Measurements from ENCODE around the gene OSBPL7. TPM values are rescaled to one million over a fixed set of nuclear protein-coding genes. Genes with fewer than 3 reads are reported as not detected.

The OSBPL7 gene
- total and polyA plus RNA-seq, 2 donors from 2014 or later, result 5.3 to 21.2 TPM

- no peak overlapping the region for H3K9ac ChIP-seq (ENCODE audit: low read length in 3 of 3)
- intact Hi-C loops (cut with DNase I), result no loop called here
- TF ChIP-seq CTCF (IDR thresholded peaks at IDR 0.05; ENCODE audit: borderline replicate concordance, extremely low read depth, insufficient read depth), result no peak
- no peak overlapping the region for H3K4me3 ChIP-seq (ENCODE audit: low read length in 3 of 3)
- no peaks in the 10 kb centered on the region for H3K4me1 ChIP-seq (ENCODE audit: control insufficient read depth in 2 of 3, insufficient read depth in 2 of 3, low read depth in 1 of 3, low read length in 3 of 3)
- H3K9me3 ChIP-seq (ENCODE audit: control insufficient read depth in 2 of 3, insufficient read depth in 1 of 3, low read length in 3 of 3), result no peaks in the 10 kb centered on the region
- H3K36me3 ChIP-seq (ENCODE audit: control insufficient read depth in 2 of 3, insufficient read depth in 3 of 3, low read length in 3 of 3), result peaks cover 0 to 20% (median 8%) of the 10 kb centered on the region in 3 donors
- no peak overlapping the region for H3K27ac ChIP-seq (ENCODE audit: low read depth in 2 of 2, low read length in 2 of 2)
- FAIRE-seq (no peak), DNase-seq (peak in 1 of 5 donors; percentile 23)
- no peaks in the 10 kb centered on the region for H3K27me3 ChIP-seq (ENCODE audit: control insufficient read depth, insufficient read depth, low read length)
Observed at GRCh38 chr17:47813512-47814031, 8.0 kb downstream of the OSBPL7 start.

- H3K9me3 ChIP-seq (ENCODE audit: control insufficient read depth in 2 of 3, insufficient read depth in 1 of 3, low read length in 3 of 3), result no peaks in the 10 kb centered on the region
- H3K27me3 ChIP-seq (ENCODE audit: control insufficient read depth, insufficient read depth, low read length), result no peaks in the 10 kb centered on the region
- no peak for TF ChIP-seq CTCF (IDR thresholded peaks at IDR 0.05; ENCODE audit: borderline replicate concordance, extremely low read depth, insufficient read depth)
- FAIRE-seq (no peak), DNase-seq (no peak)
- H3K4me3 ChIP-seq (ENCODE audit: low read length in 3 of 3), result no peak overlapping the region
- H3K9ac ChIP-seq (ENCODE audit: low read length in 3 of 3), result no peak overlapping the region
- peaks cover 0 to 19% (median 8%) of the 10 kb centered on the region in 3 donors for H3K36me3 ChIP-seq (ENCODE audit: control insufficient read depth in 2 of 3, insufficient read depth in 3 of 3, low read length in 3 of 3)
- H3K27ac ChIP-seq (ENCODE audit: low read depth in 2 of 2, low read length in 2 of 2), result no peak overlapping the region
- intact Hi-C loops (cut with DNase I), result no loop called here
- no peaks in the 10 kb centered on the region for H3K4me1 ChIP-seq (ENCODE audit: control insufficient read depth in 2 of 3, insufficient read depth in 2 of 3, low read depth in 1 of 3, low read length in 3 of 3)
Observed at GRCh38 chr17:47813077-47813476, 8.5 kb downstream of the OSBPL7 start.

GRCh38 chr17:47812146-47812920 lies 9.3 kb downstream of the OSBPL7 start:
- no peak overlapping the region for H3K4me3 ChIP-seq (ENCODE audit: low read length in 3 of 3)
- intact Hi-C loops (cut with DNase I), result no loop called here
- TF ChIP-seq CTCF (IDR thresholded peaks at IDR 0.05; ENCODE audit: borderline replicate concordance, extremely low read depth, insufficient read depth), result no peak
- no peak overlapping the region for H3K9ac ChIP-seq (ENCODE audit: low read length in 3 of 3)
- H3K9me3 ChIP-seq (ENCODE audit: control insufficient read depth in 2 of 3, insufficient read depth in 1 of 3, low read length in 3 of 3), result no peaks in the 10 kb centered on the region
- no peaks in the 10 kb centered on the region for H3K4me1 ChIP-seq (ENCODE audit: control insufficient read depth in 2 of 3, insufficient read depth in 2 of 3, low read depth in 1 of 3, low read length in 3 of 3)
- DNase-seq (no peak), FAIRE-seq (no peak)
- H3K27ac ChIP-seq (ENCODE audit: low read depth in 2 of 2, low read length in 2 of 2), result no peak overlapping the region
- H3K27me3 ChIP-seq (ENCODE audit: control insufficient read depth, insufficient read depth, low read length), result no peaks in the 10 kb centered on the region
- peaks cover 0 to 16% (median 8%) of the 10 kb centered on the region in 3 donors for H3K36me3 ChIP-seq (ENCODE audit: control insufficient read depth in 2 of 3, insufficient read depth in 3 of 3, low read length in 3 of 3)

All from kidney (tissue), 14 donors.